Measurements from ENCODE around the gene DNAJB4. TPM values are rescaled to one million over a fixed set of nuclear protein-coding genes. Genes with fewer than 3 reads are reported as not detected.
"Not testable (repeated sequence)": the region's sequence is repeated elsewhere in the genome, so short reads cannot be mapped to it uniquely, and the experiment has no call there.

Gene DNAJB4
- total RNA-seq, 2 donors from 2014 or later, result 9.8 to 35.8 TPM

DNA sequence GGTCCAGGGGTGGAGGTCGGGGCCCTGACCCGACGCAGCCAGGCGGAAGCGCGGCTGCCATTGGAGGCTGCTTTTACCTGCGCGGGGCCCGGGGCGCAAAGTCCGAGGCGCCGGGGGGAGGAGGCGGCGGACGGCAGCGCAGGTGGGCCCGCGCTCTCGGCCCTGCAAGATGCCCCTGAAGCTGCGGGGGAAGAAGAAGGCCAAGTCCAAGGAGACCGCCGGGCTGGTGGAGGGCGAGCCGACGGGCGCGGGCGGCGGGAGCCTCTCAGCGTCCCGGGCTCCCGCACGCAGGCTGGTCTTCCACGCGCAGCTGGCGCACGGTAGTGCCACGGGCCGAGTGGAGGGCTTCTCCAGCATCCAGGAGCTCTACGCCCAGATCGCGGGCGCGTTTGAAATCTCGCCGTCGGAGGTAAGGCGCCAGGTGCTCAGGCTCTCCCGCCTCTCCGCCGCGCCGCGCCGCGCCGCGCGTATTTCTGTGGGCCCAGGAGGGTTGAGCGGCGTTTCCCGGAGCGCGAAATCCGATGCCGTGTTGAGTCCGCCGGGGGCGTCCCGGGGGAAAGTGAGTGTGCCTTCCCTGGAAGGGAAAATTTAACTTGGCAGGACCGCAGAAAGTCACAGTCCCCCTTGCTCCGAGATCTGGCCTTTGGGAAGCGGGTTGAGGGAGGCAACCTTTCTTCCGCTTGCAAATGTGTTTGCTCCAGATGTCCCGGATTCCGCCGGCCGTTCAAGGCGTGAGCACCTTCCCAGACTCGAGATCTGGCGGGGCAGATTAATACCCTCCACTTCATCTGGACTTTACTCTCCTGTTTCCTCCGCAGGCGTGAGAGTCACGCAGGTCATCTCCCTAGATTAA is 41.4 kb downstream of the DNAJB4 start, which contains the start of gene GIPC2:
Gene GIPC2 (plus strand): TSS at position 41 of the 853 bp plus-strand sequence. CDS start 129 bp downstream, at position 170.
- peak within 1 kb of the TSS in 1 of 2 donors; percentile 56 for H3K27ac Mint-ChIP-seq
- DNase-seq (ENCODE audit: low spot score in 2 of 2) (peak; percentile 26 to 72), ATAC-seq (peak; percentile 64 to 77)
- H3K36me3 Mint-ChIP-seq, result peaks cover 6 to 11% of the 10 kb centered on the region in 2 donors
- no peaks in the 10 kb centered on the region for H3K9me3 Mint-ChIP-seq

GRCh38 chr1:78047106-78047505 is 42.4 kb downstream of the DNAJB4 start:
- H3K36me3 Mint-ChIP-seq, result peaks cover 6 to 11% of the 10 kb centered on the region in 2 donors
- no peak for DNase-seq (ENCODE audit: low spot score in 2 of 2)
- no peaks in the 10 kb centered on the region for H3K9me3 Mint-ChIP-seq
- no peak for ATAC-seq
- no peak overlapping the region for H3K27ac Mint-ChIP-seq

GRCh38 chr1:78047631-78048030 is 42.9 kb downstream of the DNAJB4 start:
- Mint-ChIP-seq H3K36me3 (peaks cover 6 to 11% of the 10 kb centered on the region in 2 donors), H3K27ac (no peak overlapping the region), H3K9me3 (no peaks in the 10 kb centered on the region)
- ATAC-seq (no peak), DNase-seq (ENCODE audit: low spot score in 2 of 2) (no peak)

DNA sequence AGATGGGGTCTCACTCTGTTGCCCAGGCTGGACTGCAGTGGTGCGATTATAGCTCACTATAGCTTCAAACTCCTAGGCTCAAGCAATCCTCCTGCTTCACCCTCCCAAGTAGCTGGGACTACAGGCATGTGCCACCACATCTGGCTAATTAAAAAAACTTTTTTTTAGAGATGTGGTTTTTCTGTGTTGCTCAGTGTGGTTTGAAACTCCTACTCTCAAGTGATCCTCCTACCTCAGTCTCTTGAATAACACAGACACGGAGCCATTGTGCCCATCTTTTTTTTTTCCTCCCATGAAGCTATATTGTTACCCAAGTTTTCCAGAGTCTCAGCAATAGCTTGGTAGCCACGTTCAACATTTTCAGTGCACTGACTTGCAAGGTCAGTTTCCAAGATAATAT is 43.7 kb downstream of the DNAJB4 start:
- no peak for DNase-seq (ENCODE audit: low spot score in 2 of 2)
- ATAC-seq, result peak; percentile 31 to 54
- no peak overlapping the region for H3K27ac Mint-ChIP-seq
- H3K36me3 Mint-ChIP-seq, result peaks cover 6 to 11% of the 10 kb centered on the region in 2 donors
- H3K9me3 Mint-ChIP-seq, result no peaks in the 10 kb centered on the region

GRCh38 chr1:78049396-78049795 is 44.7 kb downstream of the DNAJB4 start:
- Mint-ChIP-seq H3K9me3 (no peaks in the 10 kb centered on the region), H3K36me3 (peaks cover 6 to 11% of the 10 kb centered on the region in 2 donors), H3K27ac (no peak overlapping the region)
- DNase-seq (ENCODE audit: low spot score in 2 of 2), result no peak
- no peak for ATAC-seq

- peaks cover 7 to 11% of the 10 kb centered on the region in 2 donors for H3K36me3 Mint-ChIP-seq
- peaks cover 4 to 8% of the 10 kb centered on the region in 2 donors for H3K9me3 Mint-ChIP-seq
- no peak for DNase-seq (ENCODE audit: low spot score in 2 of 2)
- ATAC-seq, result no peak
- no peak overlapping the region for H3K27ac Mint-ChIP-seq
These were observed 46.3 kb downstream of the DNAJB4 start for GRCh38 chr1:78051005-78051404.

DNA sequence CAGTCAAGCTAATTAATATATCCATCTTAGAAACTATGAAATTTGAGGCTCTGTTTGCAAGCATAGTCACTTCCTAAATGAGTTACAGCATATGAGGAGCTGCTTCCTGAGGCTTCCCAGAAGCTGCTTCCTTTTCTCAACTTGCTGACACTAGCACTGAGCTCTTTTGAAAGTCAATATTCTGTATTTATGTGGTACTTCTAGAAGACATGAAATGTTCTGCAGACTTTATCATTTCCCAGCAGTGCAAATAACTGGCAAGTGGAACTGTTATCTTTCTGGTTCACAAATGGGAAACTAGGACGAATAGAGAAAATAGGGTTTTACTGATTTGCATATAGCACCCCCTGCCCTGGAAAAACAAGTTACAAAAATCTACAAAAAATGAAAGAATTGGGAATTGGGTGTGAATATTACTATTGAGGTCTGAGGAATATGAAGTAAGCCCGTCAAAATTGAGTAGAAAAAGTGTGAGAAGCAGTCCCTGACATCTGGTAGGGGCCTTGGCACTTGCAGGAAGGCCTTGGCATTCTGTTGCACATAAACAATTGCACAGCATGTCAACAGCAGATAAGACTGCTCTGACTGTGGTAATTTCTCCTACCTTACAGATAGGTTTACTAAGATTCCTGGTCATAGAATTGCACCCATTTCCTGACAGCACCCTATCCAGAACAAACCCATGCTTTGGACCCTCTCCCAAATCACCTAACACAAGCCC is 48.1 kb downstream of the DNAJB4 start:
- Mint-ChIP-seq H3K36me3 (peaks cover 0 to 7% of the 10 kb centered on the region in 2 donors), H3K27ac (no peak overlapping the region)
- ATAC-seq, result no peak

DNA sequence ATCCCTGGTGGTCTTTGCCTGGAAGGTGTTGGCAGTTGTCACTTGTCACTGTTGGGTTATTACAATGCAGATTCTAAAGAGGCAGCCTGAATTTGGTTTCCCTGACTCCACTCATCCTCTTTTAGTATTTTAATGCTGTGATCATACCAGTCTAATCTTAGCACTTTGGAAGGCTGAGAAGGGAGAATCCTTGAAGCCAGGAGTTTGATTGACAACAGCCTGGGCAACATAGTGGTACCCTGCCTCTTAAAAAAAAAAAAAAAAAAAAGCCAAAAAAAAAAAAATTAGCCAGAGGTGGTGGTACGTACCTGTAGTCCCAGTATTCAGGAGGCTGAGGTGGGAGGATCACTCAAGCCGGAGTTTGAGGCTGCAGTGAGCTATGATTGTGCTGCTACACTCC is 48.8 kb downstream of the DNAJB4 start:
- H3K27ac Mint-ChIP-seq, result no peak overlapping the region
- peaks cover 0 to 7% of the 10 kb centered on the region in 2 donors for H3K36me3 Mint-ChIP-seq
- H3K9me3 Mint-ChIP-seq, result peaks cover 4 to 8% of the 10 kb centered on the region in 2 donors
- DNase-seq (ENCODE audit: low spot score in 2 of 2) (no peak), ATAC-seq (no peak)

More for the DNA sequence above, 48.1 kb downstream of the DNAJB4 start:
- DNase-seq (ENCODE audit: low spot score in 2 of 2), result no peak
- H3K9me3 Mint-ChIP-seq, result peaks cover 4 to 8% of the 10 kb centered on the region in 2 donors

- DNase-seq (ENCODE audit: low spot score in 2 of 2) (no peak), ATAC-seq (peak in 1 of 2 donors; percentile 35)
- H3K27ac Mint-ChIP-seq, result no peak overlapping the region
- H3K36me3 Mint-ChIP-seq, result peaks cover 0 to 7% of the 10 kb centered on the region in 2 donors
- H3K9me3 Mint-ChIP-seq, result peaks cover 4 to 8% of the 10 kb centered on the region in 2 donors
These were observed 49.8 kb downstream of the DNAJB4 start for GRCh38 chr1:78054559-78054958.

- no peak for DNase-seq (ENCODE audit: low spot score in 2 of 2)
- Mint-ChIP-seq H3K36me3 (peaks cover 0 to 7% of the 10 kb centered on the region in 2 donors), H3K27ac (no peak overlapping the region), H3K9me3 (peaks cover 4 to 8% of the 10 kb centered on the region in 2 donors)
- ATAC-seq, result no peak
These were observed 50.2 kb downstream of the DNAJB4 start for GRCh38 chr1:78054972-78055371.

DNA sequence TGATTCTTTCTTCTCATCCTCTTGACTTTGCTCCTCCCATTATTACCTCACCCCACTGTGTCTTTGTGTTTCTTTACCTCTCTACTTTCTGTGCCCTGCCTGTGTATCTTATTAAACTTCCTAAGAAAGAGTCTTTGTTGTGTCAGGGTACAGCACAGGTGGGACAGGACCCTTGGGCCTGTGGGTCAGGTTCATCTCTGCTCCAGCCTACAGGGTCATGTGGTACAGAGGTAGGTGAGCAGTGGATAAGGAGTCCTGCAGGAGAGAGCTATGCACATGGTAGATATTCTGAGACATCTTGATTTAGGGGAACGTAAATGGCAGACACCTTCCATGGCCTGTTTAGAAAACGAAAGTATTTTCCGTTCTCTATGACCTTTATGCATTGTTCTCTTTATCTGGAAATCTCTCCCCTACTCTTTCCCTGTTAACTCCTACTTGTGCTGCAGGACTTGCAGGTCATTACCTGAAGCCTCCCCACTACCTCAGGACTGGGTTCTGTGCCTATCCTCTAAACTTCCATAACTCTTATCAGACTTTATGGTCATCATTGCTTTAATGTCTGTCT is 50.9 kb downstream of the DNAJB4 start:
- H3K27ac Mint-ChIP-seq, result peak overlapping the region in 1 of 2 donors; percentile 5
- no peak for DNase-seq (ENCODE audit: low spot score in 2 of 2)
- ATAC-seq, result no peak
- H3K9me3 Mint-ChIP-seq, result peaks cover 4 to 8% of the 10 kb centered on the region in 2 donors
- H3K36me3 Mint-ChIP-seq, result peaks cover 0 to 7% of the 10 kb centered on the region in 2 donors

DNA sequence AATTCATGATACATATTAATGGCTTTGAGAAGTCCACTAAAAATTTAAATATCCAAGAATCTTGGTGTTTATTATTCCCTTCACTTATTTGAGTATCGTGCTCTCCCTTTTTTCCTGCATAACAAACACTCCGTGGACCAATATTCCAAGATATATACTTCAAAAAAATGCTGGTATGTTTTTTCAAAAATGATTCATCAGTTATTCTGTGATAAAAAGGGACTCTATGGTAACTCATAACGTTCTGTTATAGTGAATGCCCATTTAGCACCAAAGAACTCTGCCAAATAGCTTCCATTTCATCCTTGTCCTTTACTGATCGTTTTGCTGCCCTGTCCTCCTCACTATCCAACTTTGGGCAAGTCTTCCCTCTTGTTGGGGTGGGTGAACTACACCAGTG is 53.9 kb downstream of the DNAJB4 start:
- peaks cover 4 to 8% of the 10 kb centered on the region in 2 donors for H3K9me3 Mint-ChIP-seq
- ATAC-seq (no peak), DNase-seq (ENCODE audit: low spot score in 2 of 2) (no peak)
- no peak overlapping the region for H3K27ac Mint-ChIP-seq
- H3K36me3 Mint-ChIP-seq, result peaks cover 0 to 7% of the 10 kb centered on the region in 2 donors

GRCh38 chr1:78060857-78061563 is 56.3 kb downstream of the DNAJB4 start:
- H3K27ac Mint-ChIP-seq, result no peak overlapping the region
- ATAC-seq (peak; percentile 33 to 46), DNase-seq (ENCODE audit: low spot score in 2 of 2) (no peak)
- peaks cover 0 to under 1% of the 10 kb centered on the region in 2 donors for H3K9me3 Mint-ChIP-seq
- no peaks in the 10 kb centered on the region for H3K36me3 Mint-ChIP-seq

- Mint-ChIP-seq H3K9me3 (no peaks in the 10 kb centered on the region), H3K36me3 (no peaks in the 10 kb centered on the region), H3K27ac (no peak overlapping the region)
- ATAC-seq (no peak), DNase-seq (ENCODE audit: low spot score in 2 of 2) (no peak)
These were observed 57.2 kb downstream of the DNAJB4 start for GRCh38 chr1:78061825-78062523.

- H3K9me3 Mint-ChIP-seq; DNase-seq (ENCODE audit: low spot score in 2 of 2); H3K27ac Mint-ChIP-seq; H3K36me3 Mint-ChIP-seq; ATAC-seq: not testable (repeated sequence)
These were observed 60.1 kb downstream of the DNAJB4 start for GRCh38 chr1:78064886-78065285.

All from activated naive CD4-positive, alpha-beta T cell treated with anti-CD3 and anti-CD28 coated beads, Interleukin-2, amount 50 U/mL, for 72 hours (primary cell).